HG02981 (cell line): Measurements from ENCODE around the gene SLITRK3.

Experiments
- ATAC-seq: cut with Tn5 transposase; IDR thresholded peaks from one replicate; pipeline ENCODE4 v1.9.1; 2021; ENCODE audit warnings: mild to moderate bottlenecking, moderate library complexity; ENCODE audit not compliant: unreplicated experiment

The SLITRK3 gene, protein sequence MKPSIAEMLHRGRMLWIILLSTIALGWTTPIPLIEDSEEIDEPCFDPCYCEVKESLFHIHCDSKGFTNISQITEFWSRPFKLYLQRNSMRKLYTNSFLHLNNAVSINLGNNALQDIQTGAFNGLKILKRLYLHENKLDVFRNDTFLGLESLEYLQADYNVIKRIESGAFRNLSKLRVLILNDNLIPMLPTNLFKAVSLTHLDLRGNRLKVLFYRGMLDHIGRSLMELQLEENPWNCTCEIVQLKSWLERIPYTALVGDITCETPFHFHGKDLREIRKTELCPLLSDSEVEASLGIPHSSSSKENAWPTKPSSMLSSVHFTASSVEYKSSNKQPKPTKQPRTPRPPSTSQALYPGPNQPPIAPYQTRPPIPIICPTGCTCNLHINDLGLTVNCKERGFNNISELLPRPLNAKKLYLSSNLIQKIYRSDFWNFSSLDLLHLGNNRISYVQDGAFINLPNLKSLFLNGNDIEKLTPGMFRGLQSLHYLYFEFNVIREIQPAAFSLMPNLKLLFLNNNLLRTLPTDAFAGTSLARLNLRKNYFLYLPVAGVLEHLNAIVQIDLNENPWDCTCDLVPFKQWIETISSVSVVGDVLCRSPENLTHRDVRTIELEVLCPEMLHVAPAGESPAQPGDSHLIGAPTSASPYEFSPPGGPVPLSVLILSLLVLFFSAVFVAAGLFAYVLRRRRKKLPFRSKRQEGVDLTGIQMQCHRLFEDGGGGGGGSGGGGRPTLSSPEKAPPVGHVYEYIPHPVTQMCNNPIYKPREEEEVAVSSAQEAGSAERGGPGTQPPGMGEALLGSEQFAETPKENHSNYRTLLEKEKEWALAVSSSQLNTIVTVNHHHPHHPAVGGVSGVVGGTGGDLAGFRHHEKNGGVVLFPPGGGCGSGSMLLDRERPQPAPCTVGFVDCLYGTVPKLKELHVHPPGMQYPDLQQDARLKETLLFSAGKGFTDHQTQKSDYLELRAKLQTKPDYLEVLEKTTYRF

DNA sequence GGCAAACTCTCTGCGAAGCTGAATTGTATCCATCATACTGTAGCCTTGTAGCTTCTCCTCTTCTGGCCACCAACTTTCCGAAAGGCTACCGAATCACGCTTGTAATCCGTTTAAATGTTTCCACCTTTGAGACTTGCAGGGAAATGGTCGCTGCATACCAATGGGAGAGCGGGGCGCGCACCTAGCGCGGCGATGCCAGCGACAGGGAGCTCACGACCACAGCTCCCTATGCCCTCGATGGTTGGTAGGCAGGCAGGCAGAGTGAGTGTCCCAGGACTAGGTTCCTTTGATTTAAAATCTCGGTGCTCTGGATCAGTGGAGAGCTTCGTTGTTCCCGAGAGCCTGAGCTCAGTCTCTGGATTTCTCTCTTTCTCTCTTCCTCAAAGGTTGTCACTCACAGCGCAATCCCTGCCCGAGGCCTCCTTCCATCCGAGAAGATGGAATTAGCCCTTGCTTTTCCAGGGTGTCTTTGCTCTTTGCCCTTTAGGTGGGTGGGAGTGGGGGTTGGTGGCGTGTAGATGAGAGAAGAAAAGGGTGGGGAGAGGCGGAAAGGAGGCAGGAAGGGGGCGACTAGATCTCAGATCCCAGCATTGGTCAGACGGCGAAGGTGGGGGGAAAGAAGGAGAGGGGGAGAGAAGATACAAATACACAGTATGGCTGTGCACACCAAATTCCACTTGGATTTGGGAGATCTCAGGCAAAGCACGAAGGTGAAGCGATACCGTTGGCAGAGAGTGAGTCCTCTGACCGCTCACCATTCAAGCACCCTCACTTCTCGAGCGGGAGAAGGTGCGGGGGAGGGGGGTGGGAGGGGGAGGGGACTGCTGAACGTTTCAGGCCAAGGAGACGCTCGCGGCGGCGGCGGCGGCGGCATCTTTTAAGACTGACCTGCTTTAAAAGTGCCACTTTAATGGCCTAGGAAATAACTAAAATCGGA, at the start of gene SLITRK3:
SLITRK3 (minus strand) TSS at position 745 of the 937 bp plus-strand sequence. CDS start 5,554 bp downstream, outside the sequence.
- no peak for ATAC-seq

DNA sequence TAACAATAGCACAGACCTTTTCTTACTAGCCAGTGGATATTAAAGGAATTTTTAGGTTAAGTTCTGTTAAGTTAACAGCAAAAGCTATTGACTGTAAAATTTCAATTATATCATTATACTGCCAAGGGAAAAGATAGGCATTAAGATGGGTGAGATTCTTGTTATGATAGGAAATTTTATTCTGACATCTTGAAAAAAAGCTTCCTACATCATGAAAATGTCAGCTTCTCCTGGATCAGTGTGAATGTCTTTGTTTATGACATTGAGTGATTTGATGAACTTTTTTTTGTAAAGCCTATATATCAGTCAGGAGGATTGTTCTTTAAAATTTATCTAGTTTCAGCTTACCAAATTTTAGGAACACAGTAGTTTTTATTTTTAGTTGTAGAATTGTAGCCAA, 47.4 kb upstream of the SLITRK3 start:
- ATAC-seq = no peak

DNA sequence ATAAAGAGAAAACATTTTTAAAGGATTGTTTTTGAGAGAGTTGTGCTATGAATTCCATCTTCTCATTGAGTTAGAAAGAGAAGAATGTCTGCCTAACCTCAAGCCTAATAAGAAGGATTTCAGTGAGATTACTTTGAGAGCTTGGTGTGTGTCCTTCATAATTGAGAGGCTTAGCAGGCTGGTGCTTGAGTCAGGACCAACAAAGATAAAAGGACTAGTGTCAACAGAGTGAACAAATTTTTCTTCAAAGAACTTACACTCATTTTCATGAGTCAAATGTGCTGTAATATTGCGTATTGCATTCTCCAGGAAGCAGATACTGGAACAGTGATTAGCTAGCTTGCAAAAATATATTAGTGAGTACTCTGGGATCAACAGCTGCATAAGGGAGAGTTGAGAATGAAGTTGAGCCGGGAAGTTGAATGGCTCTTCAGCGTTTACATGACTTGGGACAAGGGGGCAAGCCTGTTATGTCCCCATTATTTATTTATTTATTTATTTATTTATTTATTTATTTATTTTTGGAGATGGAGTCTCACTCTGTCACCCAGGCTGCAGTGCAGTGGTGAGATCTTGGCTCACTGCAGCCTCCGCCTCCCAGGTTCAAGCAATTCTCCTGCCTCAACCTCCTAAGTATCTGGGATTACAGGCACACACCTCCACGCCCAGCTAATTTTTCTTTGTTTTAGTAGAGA, 37.5 kb upstream of the SLITRK3 start:
- ATAC-seq = no peak

DNA sequence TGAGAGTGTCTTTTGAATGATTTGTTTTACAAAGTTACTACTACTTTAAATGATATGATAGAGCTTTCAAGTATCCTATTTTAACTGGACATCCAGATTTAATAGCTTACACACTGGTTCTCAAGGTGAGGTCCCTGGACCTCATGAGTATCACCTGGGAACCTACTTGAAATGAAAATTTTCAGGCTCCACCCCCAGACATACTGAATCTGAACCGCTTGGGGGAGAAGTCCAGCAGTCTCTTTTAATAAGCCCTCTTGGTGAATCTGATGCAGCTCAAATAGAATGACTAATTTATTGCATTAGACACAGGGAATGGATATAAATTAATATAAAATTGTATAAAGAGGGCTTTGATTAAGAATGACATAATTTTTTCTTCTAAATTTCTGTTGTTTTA, 29.4 kb upstream of the SLITRK3 start:
- ATAC-seq = no peak

DNA sequence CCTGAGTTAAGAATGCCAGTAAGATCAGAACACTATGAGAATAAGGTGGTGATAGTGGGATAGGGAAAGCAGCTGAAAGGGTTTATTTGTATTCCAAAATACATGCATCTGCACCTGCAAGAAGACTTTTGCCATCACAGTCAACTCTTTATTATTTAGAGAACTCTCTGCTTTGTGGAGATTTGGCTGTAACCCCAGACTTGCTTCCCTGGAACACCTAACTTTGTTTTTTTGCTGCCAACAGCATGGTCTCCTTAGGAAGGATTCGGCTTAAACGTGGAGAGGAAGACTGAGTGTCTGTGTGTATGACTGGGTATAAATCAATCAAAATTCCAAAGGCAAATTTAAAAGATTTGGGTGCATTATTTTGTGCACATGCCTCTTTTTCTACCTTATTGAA, 21.6 kb upstream of the SLITRK3 start:
- no peak for ATAC-seq

DNA sequence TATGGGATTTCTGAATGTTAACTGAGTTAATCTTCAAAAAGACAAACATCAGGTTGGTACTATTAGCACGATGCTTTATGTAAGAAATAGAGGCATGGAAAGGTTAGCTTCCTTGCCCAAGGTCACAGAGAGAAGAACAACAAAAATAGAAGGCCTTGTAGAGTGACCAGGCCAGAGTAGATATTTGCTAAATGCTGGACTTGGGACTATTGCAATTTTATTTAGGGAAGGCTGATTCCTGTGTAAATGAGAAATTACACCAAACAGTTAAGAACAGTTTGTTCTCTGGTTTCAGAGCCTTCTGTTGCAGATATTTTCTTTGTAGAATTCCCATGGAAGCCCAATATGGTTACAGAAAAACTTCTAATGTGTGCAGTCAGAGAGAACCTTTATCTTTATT, 16.4 kb upstream of the SLITRK3 start:
- no peak for ATAC-seq

DNA sequence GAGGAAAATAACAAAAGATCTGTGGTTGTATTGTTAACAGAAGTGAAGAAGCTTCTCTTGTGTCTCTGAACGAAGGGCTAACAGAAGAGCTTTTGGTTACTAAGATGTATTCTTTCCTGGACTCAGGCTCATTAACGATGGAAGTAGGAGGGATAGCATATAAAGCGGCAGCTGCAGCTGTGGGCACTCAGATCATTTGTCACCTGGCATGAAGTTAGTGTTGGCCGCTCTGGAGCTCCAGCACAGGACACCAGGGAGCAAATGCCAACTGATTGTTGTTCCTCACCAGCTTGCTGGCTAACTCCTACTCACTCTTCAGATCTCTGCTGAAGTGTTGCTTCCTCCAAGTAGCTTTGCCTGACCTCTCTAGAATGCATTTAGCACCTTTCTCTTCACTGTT, 15.5 kb upstream of the SLITRK3 start:
- no peak for ATAC-seq

DNA sequence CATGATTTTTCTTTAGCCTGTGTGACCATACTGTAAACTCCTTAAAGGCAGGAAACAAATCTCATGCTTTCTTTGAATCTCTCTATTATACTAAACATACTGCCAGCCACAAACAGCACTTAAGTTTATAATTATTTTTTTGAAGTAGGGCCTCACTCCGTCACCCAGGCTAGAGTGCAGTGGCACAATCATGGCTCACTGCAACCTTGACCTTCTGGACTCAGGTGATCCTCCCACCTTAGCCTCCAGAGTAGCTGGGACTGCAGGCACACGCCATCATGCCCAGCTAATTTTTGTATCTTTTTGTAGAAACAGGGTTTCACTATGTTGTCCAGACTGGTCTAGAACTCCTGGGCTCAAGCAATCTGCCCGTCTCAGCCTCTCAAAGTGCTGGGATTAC, 14.5 kb upstream of the SLITRK3 start:
- no peak for ATAC-seq

DNA sequence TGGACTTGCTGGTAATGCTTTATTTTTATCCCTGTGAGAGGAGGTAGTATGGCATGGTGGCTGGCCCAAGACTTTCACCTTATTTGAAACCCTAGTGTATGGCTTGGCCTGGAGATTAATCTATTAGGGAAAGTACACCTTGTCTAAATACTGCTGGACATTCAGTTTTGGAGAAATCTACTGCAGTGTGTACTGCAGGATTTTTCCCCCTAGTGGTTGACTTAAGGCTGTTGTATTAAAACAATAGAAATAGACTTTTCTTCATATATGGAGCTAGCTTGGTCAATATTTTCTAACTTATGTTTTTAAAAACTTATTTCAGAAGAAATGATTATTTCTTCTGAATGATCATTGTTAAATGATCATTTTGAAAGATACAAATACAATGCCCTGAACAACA, 13.9 kb upstream of the SLITRK3 start:
- no peak for ATAC-seq

DNA sequence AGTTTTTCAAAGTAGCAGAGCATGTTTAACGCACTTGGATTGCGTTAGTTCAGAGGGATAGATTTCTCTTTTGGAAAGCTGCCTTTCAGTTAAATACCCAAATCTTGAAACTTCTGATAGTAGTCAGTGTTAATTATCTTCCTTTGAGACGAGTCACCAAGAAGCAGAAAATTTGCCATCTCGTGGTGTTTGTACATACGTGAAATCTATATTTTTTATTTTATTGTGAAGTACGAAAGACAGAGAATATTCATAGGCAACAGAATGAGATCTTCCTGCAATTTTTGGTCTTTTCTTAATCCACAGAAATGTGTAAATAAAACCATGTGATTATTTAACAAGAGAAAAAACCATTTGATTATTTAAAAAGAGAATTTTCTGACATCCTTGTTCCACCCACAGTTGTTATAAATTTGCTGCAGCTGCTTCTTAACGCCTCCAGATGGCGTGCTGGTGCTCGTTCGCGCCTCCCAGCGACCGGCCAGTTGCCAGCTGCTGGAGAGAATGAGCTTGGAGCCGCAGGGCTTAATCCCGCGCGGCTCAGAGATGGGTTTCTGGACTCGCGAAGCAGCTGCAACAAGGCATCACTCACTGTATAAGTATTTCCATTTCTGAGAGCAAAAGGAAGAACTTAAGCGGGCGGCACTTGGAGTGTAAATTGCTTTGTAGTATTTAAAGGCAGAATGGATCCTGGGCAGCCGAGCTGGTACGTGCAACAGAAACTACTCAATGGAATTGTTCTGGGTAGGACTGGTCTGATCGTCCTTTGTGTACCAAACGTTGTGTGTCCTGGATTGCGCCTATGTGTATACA, 10.5 kb upstream of the SLITRK3 start:
- ATAC-seq = peak; percentile 98

DNA sequence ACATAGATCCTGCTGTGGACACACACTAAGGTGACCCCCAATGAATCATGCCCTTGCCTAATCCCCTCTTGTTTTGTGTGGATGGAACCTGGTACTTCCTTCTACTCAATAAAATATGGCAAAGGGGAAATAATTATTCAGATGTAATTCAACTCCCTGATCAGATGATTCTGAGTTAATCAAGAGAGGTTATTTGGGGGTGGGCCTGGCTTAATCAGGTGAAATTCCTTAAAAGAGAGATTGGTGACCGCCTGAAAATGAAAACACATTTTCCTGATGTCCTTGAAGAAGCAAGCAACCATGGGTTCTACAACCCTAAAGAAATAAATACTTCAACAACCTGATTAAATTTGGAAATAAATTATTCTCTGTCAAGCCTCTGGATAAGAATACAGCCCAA, 8.3 kb upstream of the SLITRK3 start:
- no peak for ATAC-seq

DNA sequence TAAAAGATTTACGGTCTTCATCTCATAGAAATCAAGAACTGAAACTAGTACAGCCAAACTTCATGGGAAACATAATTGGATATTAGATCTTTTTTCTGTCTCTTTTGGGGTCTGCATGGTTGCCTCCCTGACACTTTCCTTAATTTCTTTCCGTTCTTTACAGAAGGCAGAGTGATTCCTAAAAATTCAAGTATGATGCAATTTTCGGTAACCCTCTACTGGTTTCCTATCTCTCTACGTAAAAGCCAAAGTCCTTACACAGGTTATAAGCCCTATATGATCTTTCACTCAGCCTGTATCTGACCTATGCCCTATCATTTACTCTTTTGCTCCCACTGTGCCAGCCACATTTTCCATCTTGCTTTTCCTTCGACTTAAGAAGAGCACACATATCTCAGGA, 6.8 kb upstream of the SLITRK3 start:
- ATAC-seq = no peak

DNA sequence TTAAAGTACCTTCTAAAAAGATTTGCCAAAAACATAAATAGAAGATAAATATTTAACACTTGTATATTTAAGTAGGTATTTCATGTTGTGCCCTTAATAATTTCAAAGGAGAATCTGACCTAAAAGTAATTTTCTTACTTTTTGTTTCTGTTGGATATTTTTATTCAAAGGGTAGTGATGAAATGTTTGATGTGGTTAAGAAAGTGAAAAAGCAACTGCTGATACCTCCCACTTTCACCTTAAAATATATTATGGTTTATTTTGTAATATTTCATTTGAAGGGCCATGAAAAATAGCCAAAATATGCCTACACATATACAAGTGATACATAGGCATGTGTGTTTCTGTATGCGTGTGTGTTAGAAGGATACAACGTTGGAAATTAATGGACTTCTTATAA, 5.8 kb upstream of the SLITRK3 start:
- no peak for ATAC-seq

DNA sequence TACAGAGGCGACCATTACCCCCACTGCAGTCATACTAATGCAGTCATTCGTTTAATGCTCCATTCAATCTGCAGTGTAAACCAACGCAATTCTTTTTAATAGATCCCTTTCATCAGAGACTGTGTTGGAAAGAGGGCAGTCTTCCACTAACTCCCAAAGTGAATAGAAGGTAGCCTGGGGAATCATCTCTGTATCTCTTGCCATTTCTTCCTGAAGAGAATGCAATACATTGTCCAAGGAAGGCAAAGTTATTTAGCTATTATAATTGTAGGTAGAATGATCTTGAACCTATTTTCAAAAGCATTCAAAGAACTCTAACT, 1.3 kb upstream of the SLITRK3 start:
- no peak for ATAC-seq

DNA sequence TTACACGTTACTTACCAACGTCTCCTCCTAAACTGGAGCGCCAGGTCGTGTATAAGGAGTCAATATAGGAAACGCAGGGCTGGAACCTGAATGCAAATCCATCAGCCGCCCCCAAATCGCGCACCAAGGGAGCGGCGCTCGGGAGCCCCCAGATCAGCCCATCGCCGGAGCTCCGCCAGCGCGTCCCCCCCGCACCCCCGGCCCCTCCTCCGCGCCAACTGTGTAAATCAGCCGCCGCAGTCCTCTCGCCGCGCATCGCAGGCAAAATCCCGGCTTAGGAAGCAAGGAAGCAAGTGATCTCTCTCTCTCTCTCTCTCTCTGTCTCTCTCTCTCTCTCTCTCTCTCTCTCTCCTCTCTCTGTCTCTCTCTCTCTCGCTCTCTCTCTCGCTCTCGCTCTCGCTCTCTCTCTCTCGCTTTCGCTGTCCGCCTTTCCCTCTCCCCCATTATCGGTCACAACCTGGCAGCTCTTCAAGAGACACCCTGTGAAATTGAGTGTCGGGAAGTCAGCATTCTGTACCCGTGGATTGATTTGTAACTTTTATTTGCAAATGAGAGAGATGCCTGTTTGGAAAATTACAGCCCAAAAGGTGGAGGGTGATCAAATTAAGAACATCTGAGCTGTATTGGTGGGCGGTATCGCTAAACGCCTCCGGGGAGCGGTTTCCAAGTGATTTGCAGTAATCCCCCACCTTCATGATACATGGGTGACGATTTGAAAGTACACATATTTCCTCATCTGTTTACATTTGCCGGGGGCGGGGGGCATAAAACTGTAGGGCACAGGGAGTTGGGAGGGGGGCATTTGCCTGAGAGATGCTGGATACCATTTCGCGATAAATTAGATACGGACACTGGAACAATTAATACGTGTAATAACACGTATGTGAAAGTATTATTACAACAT, 645 bp upstream of the SLITRK3 start:
- no peak for ATAC-seq

DNA sequence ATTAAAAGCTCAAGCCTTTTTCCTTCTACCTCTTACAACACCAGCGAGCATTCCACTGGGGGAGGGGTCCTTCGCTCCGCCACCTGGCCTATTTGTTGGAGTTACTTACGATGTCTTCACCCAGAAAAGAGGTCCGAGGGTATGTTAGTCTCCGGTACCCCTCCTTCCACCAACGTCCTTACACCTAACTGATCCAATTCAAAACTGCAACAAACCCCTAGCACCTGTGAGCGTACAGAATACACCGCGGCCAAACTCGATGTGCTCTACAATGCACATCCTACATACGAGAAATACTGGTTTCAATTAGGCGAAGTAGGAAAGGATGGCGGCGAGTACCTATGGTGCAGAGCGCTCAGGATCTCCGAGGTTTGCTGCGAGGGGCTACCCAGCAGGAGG, 944 bp downstream of the SLITRK3 start:
- no peak for ATAC-seq

DNA sequence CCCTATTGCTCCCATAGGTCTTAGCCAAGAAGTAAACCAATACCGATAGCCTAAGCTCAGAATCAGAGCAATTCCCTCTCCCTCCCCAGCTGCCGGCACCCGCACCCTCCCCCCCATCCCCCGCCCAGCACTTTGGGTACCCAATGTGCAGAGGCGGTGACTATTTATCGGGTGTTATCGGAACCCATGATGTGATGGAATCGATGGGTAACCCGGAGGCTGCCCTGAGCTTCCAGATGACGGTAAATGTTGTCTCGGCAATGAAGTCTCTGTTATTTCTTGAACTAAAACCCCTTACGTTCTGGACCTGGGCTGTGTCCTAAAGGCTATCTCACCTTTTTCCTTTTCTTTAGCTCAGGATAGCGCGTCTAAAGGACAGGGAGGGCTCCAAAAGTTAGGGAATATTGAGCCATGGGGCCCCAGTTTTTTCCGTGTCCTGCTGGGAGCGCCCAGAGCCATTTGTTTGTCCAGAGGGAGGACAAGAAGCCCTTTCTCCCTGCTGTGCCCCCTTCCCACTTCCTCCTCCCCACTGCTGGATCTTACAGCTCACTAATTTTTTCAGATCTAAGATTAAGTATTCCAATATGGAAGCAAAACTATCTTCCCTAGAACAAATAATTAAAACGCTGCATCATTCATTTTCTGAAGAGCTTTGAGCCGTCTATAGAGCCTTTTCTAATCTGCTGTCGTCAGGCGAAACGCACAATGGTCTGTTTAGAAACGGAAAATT, 1.5 kb downstream of the SLITRK3 start:
- ATAC-seq = no peak
